ENCODE data around the gene AMDHD2.
"Not testable (repeated sequence)": the region's sequence is repeated elsewhere in the genome, so short reads cannot be mapped to it uniquely, and the experiment has no call there.

The AMDHD2 gene

DNA sequence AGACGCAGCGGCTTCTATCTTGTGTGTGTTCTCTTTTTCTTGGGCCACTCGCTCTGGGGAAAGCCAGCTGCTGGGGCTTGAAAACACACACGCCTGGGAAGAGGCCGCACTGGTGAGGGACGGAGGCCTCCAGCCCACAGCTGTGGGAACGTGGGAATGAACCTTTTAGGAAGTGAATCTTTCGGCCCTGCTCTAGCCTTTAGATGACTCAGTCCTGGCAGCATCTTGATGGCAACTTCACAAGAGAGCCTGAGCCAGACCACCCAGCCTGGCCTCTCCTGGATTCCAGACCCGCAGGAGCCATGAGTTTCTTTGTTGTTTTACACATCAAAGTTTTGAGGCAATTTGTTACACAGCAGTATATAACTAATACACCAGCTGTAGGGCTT, 15.4 kb downstream of the AMDHD2 start:
- DNase-seq: no peak

DNA sequence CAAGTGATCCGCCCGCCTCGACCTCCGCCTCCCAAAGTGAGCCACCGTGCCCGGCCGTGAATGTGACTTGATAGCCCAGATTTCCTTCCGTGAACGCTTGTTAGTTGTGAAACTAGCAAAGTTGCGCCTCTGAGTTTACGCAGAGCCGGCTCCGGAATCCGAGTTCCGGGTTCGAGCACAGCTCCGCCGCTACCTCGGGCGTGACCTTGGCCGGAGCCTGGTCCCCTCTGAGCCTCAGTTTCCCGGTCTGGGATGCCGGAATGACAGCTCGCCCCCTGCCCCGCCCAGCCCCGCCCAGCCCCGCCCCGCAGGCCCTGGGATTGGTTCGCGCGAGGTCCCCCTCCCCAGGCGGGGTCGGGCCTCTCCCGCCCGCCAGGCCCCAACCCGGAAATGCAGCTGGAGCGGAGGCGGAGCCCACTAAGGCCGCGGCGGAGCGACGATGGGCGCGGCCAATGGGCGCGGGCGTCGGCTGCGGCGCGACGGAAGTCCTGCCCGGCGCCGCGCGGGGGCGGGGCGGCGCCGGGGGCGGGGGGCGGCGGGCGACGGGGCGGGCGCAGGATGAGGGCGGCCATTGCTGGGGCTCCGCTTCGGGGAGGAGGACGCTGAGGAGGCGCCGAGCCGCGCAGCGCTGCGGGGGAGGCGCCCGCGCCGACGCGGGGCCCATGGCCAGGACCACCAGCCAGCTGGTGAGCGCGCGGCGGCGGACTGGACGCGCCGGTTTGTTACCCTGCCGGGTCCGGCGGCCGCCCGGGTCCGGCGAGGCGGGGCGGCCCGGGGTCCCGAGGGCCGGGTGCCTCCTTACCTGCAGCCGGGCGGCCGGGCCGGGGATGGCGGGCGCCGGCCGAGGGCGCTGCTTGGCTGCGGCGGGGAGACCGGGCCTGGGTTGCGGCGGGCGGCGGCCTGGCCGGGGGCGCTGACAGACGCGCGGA, 17.5 kb downstream of the AMDHD2 start, which contains the start of gene PDPK1:
Gene PDPK1 (plus strand): TSS at position 571 of the 929 bp plus-strand sequence. CDS start 92 bp downstream, at position 663.
- peak; percentile 63 to 77 for DNase-seq

DNA sequence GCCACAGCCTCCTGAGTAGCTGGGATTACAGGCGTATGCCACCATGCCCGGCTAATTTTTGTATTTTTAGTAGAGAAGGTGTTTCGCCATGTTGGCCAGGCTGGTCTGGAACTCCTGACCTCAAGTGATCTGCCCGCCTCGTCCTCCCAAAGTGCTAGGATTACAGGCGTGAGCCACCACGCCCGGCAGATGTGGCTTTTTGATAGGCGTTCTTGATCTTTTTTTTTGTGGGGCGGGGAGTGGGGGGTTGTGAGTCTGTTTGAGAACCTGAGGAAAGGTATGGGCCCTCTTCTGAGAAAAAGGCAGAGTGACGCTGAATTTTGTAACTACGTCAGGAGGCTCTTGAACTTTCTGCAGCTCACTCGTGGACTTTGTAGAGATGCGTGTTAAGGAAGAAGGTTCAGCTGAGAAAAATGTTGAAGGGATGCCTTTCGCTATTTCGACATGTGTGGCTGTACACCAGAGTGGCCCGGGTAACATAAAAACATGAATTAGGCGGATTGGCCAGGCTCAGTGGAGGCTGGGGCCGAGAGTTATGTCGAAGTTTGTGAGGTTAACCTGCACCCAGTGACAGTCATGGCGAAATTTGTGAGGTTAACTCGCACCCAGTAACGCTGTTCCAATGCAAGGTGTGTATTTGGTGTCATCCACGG, 19.1 kb downstream of the AMDHD2 start:
- DNase-seq: not testable (repeated sequence)

DNA sequence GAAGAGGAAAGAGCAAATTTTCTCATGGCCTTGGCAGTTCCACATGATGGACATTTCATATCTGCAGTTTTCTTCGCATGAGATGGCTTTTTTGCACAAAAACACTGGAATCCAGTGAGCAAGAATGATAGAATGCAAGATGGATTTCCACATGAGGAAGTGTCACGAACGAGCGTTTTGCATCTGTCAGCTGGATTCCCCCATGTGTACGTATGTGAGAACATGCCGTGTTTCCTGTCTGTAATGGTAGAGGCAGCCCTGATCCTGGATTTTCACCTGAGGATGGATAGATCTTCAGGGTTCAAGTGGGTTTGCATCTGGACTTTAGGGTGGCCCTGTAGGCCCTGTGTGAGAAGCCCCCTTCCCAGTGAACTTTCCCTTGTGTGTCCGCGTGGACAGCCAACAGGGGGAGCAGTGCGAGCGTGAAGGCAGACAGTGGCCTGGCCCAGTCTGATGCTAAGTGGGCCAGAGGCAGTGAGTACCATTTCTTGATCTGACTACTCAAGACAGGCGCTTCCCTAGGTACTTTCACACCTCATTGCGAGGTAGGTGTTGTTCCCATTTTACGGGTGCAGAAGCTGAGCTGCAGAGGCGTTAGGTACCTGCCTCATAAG, 19.8 kb downstream of the AMDHD2 start:
- not testable (repeated sequence) for DNase-seq

DNA sequence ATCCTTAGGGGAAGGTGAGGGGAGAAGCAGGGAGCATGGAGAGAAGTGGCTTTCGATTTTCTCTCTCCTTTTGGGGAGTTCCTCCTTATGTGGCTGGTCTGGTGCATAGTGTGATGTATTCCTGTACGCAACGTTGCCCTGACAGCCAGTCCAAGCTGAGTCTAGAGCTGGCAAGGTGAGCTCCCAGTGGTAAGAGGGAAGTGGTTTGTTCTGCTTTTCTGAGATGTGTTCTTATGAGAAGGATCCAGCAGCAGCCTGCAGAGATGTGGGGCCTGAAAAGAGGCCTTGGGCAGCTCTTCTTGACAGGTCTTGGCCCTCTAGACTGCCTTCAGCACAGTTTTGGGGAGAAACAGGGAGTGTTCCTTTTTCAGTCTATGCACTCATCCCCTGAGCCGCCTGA, 20.7 kb downstream of the AMDHD2 start:
- not testable (repeated sequence) for DNase-seq

DNA sequence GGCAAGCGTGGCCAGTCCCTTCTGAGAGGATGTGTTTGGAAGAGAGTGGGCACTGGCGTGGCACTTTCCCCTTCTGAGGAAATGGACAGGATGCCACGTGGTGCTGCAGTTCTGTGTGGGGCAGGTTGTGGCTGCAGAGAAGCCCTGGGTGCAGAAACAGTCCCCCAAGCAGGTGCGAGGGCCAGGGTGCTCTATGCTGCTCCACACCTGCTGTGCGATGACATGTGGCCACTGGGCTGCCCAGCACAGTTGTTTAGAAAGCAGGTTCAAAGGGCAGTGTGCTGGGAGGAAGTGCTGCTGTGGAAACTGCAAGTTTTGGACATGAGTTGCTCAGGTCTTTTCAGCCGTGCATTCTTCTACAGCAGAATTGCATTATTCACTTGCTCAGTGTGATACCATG, 21.2 kb downstream of the AMDHD2 start:
- not testable (repeated sequence) for DNase-seq

DNA sequence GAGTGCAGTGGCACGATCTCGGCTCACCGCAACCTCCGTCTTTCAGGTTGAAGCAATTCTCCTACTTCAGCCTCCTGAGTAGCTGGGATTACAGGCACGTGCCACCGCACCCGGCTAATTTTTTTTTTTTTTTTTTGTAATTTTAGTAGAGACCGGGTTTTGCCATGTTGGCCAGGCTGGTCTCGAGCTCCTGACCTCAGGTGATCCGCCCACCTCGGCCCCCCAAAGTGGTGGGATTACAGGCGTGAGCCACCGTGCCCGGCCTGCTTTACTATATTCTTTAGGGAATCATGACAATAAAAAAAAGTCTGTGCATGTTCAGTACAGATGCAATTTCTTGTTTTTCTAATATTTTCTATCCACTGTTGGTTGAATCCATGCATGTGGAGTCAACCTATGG, 23.6 kb downstream of the AMDHD2 start:
- not testable (repeated sequence) for DNase-seq

DNA sequence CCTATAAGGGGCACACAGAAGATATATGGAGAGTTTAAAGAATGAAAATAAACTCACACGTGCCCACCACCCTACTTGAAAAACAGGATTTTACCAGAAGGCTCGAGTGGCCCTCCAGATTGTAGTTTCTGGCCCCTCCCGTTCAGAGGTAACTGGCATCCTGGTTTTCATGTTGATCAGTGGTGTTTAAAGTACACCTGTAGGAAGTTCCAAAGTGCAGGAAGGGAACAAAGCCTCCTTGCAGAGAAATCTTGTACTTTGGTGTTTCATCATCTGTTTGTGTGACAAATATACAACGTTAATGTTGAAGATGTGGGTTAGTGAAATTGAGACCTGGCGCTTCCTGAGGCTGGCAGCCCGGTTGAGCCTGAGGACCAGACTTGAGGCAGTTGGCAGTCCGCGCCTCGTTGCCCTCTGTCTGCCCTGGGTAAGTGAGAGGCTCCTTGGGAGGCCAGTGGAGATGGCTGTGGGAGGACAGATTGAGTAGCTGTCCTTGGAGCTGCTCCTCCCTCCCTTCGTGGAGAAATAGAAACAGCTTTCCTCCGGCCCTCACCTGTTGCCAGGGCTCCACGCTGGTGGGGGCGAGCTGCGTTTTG, 30.2 kb downstream of the AMDHD2 start:
- DNase-seq: not testable (repeated sequence)

DNA sequence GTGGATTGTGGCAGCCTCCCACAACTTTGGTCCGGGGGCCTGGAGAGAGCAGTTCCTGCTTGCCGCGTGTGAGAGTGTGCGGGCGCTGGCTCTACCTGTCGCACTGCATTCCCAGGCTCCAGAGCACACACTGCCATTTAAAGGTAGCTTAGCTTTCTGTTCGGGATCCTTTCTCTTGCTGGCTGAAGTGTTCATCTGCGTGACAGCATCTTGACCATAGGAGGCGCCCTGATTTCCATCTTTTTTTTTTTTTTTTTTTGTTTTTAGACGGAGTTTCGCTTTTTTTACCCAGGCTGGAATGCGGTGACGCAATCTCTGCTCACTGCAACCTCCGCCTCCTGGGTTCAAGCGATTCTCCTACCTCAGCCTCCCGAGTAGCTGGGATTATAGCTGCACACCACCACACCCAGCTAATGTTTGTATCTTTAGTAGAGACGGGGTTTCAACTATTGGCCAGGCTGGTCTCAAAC, 31.3 kb downstream of the AMDHD2 start:
- DNase-seq: not testable (repeated sequence)

DNA sequence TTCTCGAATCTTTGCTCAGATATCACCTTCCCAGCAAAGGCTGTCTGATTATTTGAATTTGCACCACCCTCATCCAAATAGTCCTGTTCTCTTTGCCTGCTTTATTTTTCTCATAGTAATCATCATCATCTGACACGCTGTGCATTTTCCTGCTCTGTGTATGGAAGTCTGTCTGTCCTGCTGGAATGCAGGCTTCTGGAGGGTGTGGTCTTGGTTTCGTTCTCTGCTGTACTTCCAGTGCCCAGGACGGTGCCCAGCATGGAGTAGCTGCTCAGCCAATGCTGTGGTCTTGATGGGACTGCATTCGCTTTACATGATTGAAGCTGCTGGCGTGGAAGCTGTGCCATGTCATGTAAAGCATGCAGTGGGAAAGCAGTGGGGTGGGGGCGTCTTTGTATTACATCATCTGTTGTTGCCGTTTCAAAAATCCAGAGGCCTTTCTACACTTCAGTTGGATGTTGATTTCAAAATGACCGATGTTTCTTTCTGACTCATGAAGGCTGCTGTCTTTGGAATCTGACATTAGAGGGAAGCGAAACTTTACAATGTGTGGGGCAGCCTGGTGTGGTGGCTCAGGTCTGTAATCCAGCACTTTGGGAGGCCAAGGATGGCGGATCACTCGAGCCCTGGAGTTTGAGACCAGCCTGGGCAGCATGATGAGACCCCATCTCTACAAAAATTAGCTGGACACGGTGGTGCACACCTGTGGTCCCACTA, 34.7 kb downstream of the AMDHD2 start:
- DNase-seq: not testable (repeated sequence)

DNA sequence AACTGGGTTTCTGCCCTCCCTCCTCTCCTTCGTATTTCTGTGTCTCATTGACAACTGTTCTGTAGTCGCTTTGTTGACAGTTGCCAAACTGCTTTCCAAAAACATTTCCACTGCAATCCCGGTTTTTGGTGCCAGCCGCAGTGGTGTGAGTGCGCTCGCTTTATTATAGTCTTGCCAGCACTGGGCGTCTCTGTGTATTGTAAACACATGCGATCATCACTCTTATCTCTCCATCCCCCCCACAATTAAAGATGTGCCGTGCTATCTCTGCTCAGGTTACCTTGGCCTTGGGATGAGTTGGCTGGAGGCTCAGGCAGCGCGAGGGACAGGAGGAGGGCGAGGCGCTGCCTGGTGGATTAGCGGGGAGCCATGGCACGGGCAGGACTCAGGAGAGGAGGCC, 37.0 kb downstream of the AMDHD2 start:
- DNase-seq: not testable (repeated sequence)

DNA sequence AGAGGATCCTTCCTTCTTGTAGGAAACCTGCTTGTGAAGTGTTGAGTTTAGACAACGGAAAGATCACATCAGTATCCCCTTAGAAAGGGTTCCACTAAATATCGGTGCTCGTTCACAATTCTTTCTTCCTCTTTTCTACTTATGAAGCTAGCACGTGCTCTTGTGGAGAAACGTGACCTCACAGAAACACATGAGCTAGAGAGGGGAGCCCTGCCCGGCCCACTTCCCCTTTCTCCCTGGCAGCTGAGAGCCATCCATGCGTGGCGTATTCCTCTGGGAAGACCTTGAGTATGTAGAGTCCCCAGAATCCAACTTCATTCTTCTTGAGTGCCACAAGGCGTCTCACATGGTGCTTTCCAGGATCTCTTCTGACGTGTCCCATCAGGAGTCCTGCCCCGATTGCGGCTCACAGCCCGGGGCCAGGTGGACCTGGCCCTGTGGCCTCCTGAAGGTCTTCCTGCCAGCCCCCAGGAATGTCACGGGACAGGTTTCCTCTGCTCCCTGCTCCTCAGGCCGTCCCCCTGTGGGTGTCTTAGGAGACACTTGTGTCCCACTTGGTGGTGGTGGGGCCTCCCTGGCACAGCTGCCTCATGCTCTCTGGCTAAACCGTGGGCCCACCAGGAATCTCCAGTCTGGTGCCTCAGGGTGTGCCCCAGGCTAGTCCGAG, 40.1 kb downstream of the AMDHD2 start:
- DNase-seq: not testable (repeated sequence)

DNA sequence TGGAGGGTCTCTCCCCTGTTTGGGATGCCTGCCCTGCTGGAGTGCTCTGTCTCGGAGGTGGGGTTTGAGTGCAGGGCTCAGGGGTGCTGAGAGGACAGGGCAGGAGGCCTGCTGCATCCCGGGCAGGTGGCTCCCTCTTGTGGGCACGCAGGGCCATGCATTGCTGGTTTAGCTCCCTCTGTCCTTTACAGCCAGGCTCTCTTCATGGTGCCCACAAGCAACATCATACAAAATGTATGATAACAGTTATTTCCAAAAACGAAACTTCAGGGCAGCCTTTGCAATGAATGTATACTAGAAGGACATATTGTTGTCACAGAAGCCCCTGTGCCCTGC, 40.6 kb downstream of the AMDHD2 start:
- DNase-seq: not testable (repeated sequence)

DNA sequence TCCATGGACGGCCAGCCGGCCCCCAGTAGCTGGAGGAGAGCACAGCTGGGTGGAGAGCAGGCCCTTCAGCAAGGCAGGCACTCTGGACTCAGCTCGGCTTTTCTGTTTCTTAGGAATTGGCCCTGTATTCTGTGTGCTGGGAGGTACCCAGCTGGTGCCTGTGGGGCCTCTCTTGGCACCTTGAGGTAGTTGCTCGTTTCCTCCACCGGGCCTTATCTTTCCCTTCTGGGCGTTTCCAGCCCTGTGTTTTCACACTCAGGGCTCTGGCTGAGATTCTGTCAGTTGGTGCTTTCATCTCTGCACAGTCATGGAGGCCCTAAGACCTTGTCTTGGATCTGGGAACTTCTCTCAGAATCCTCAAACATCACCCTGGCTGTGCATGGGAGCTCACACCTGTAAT, 47.3 kb downstream of the AMDHD2 start:
- DNase-seq: not testable (repeated sequence)

DNA sequence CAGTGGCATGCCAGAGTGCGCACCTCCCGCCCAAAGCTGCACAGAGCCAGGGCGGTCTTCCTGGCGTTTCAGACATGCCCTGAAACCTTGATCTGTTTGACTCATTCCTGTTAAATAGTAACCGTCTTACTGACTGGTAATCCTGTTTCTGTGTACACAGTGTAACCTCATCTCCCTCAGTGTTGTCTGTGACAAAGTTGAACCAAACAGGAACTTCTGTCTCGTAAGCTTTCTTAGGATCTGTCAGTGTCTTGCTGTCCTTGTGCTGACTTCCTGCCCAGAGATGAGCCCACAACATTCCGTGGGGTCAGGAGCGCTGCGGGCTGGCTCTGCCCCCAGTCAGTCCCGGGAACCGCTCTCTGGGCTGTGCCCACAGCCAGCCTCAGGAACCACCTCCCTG, 48.4 kb downstream of the AMDHD2 start:
- not testable (repeated sequence) for DNase-seq

DNA sequence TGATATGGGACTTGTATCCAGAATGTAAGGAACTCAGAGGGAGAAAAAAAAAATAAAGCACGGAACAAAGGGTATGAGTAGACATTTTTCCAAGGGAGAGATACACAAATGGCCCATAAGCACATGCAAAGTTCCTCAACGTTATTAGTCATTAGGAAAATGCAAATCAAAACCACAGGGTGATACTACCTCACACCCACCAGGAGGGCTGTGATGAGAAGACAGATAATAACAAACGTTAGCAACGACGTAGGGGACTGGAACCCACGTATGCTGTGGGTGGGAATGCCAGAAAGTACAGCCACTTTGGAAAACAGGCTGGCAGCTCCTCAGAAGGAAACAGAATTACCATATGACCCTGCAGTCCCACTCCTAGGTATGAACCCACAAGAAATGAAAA, 52.5 kb downstream of the AMDHD2 start:
- DNase-seq: not testable (repeated sequence)

DNA sequence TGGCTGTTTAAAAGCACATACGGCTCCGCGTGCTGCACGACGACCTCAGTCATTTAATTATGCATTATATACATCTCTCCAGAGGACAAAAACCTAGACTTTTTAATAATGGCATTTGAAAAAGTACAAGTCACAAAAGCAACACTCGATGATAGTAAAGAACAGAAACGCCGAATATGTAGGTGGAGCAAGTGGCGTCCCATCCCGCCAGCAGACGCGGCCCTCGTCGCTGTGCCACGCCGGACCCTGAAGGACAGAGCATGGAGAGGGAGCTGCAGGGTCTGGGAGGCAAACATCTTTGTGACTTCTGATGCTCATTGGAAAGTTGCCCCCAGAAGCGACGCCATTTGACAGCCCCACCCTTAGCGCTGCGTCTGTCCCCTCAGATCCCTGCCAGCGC, 55.7 kb downstream of the AMDHD2 start:
- DNase-seq: not testable (repeated sequence)

DNA sequence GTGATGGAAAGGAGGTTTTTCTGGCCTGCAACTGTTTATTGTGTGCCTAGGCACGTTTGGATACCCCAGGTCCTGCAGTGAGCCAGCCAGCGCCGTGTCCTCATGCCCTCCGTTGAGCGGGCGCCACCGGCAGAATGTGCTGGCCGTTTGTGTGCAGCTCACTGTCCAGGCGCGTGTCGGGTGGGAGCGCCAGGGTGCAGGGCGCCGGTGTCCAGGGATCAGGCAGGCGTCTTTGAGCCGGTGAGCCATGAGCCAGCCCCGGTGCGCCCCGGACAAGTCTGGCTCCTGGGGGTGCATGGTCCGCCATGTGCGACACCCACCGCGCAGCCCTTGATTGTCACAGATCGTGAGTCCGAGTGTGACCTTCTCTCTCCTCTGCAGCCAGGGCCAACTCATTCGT, 56.9 kb downstream of the AMDHD2 start:
- not testable (repeated sequence) for DNase-seq

DNA sequence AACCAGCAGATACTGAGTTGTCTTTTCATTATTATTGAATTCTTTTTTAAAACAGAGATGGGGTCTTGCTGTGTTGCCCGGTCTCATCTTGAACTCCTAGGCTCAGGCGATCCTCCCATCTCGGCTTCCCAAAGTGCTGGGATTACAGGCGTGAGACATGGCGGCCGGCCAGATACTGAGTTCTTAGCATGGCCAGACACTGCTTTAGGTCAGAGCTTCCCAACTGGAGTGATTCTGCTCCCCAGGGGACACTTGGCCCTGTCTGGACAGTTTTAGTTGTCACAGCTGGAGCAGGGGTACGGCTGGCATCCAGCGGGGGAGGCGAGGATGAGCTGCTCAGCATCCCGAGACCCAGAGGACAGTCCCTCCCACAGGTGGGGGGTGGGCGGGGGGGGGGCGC, 58.7 kb downstream of the AMDHD2 start:
- DNase-seq: not testable (repeated sequence)

DNA sequence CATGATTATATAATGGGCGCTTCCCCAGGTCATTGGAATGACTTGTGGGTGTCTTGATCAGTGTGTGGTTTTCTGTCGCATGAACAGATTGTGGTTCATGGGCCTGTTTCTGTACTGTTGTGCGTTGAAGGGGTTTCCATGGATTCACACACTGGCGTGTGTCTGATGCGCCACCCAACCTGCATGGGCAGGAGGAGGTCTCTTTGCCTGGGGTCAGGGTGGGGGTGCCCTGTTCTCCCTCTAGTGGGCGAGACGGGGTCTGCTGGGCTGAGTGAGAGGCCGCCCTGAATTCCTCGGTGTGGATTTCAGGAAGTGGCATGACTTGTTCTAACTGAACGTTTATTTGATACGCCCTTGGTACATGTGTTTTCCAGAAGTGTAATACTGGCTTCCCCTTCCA, 60.0 kb downstream of the AMDHD2 start:
- not testable (repeated sequence) for DNase-seq

DNA sequence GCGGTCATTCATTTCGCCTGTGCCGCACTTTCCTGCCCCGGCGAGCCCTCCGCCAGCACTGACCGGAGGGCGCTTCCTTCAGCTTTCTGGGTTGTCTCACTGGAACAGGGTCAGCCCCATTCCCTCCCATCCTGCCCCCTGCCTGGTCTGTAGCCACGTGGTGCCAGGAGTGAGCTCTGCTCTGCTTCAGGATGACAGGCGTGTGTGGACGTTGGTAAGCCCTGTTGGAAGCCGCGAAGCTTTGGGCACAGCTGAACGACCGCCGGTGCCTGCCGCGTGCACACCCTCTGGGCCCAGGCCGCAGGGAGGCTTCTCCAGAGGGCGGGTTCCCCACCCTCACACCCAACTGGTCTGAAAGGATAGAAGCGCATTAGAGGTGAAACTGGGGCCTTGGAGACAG, 60.6 kb downstream of the AMDHD2 start:
- not testable (repeated sequence) for DNase-seq

Measured in SW 1271 (cell line).